HuH-7.5 (cell line): Measurements from ENCODE around the gene PCDHB12.
"Not testable (repeated sequence)": the region's sequence is repeated elsewhere in the genome, so short reads cannot be mapped to it uniquely, and the experiment has no call there.

Experiments used
- DNase-seq: peaks from one replicate; pipeline ENCODE4 v3.0.0; 2011; ENCODE audit warnings: low spot score

The PCDHB12 gene

GRCh38 chr5:141208478-141208877 lies at the start of gene PCDHB12:
Gene PCDHB12, plus strand, starts transcription at chr5:141208719. Its CDS starts 189 bp downstream, at chr5:141208908.
- DNase-seq = no peak

GRCh38 chr5:141172381-141173204 lies 35.9 kb upstream of the PCDHB12 start, which contains the start of gene PCDHB7:
Gene PCDHB7, plus strand, starts transcription at chr5:141172644. Its CDS starts 192 bp downstream, at chr5:141172836.
- DNase-seq = peak; percentile 61

- not testable (repeated sequence) for DNase-seq
Measured at GRCh38 chr5:141174291-141175104, 34.0 kb upstream of the PCDHB12 start.

- DNase-seq = no peak
Measured at GRCh38 chr5:141175933-141176332, 32.6 kb upstream of the PCDHB12 start.

DNA sequence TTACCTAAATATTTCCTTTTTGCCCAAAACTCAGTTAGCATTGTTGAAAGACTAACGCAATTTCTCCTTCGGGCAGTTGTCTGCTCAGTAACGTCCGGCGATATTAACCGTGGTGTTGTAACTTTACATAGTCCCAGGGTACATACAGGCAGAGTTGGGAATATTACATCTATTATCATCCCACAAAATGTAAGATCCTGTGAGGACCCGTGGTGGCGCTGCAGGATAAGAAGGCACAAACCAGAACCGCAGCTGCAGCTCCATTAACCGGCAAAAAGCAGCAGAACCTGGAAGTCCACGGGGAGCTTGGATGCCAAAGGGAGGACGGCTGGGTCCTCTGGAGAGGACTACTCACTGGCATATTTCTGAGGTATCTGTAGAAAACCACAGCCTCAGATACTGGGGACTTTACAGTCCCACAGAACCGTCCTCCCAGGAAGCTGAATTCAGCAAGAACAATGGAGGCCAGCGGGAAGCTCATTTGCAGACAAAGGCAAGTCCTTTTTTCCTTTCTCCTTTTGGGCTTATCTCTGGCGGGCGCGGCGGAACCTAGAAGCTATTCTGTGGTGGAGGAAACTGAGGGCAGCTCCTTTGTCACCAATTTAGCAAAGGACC lies 30.8 kb upstream of the PCDHB12 start, which contains the start of gene PCDHB8:
TSS of gene PCDHB8 (plus strand) at position 214 of the 615 bp plus-strand sequence. CDS start at position 459, 245 bp downstream.
- DNase-seq = peak; percentile 88

- not testable (repeated sequence) for DNase-seq
Measured at GRCh38 chr5:141179371-141179770, 29.1 kb upstream of the PCDHB12 start.

DNA sequence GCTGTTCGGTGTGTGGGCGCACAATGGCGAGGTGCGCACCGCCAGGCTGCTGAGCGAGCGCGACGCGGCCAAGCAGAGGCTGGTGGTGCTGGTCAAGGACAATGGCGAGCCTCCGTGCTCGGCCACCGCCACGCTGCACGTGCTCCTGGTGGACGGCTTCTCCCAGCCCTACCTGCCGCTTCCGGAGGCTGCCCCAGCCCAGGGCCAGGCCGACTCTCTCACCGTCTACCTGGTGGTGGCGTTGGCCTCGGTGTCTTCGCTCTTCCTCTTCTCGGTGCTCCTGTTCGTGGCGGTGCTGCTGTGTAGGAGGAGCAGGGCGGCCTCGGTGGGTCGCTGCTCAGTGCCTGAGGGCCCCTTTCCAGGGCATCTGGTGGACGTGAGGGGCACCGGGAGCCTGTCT lies 28.6 kb upstream of the PCDHB12 start:
- not testable (repeated sequence) for DNase-seq

DNA sequence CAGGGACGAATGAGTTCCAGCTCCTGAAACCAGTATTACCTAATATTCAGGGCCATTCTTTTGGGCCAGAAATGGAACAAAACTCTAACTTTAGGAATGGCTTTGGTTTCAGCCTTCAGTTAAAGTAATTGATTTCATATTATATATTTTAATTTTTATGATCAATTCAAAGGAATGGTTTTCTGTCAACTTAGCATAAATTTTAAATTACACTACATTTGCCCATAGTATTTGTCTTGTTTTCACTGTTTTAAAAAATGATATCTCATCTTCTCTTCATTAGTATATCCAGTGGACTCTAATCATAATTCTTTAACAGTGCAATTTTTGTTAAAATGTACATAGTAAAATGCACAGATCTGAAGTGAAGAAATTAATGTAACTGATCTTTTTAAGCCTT lies 28.2 kb upstream of the PCDHB12 start:
- no peak for DNase-seq

- DNase-seq = no peak
Measured at GRCh38 chr5:141182248-141182647, 26.3 kb upstream of the PCDHB12 start, which contains the start of gene PCDHB16. Gene PCDHB16, plus strand, starts transcription at chr5:141182387. Its CDS starts 173 bp downstream, at chr5:141182560.

GRCh38 chr5:141184117-141184855 lies 24.2 kb upstream of the PCDHB12 start:
- not testable (repeated sequence) for DNase-seq

DNA sequence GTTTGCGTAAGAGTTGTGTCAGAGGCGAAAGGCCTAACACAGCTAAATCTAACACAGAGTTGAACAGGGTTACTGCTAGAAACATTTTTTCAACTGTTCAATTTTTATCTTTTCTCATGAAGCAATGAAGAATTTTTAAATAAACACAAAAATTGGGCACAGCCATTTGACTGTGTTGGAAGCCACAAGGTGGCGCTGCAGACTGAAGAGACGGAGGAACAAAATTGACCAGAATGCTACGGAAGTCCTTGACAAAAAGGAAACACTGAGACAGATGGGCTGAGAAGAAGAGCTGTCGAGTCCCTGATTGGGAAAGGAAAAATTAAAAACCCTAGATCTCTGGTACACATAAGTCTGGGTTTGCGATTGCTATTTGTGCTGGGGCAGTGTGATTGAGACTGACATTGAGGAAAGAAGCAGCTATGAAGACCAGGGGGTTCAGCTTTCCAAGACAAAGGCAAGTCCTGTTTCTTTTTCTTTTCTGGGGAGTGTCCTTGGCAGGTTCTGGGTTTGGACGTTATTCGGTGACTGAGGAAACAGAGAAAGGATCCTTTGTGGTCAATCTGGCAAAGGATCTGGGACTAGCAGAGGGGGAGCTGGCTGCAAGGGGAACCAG lies 21.5 kb upstream of the PCDHB12 start, which contains the start of gene PCDHB9:
TSS of gene PCDHB9 (plus strand) at position 265 of the 616 bp plus-strand sequence. CDS start at position 423, 158 bp downstream.
- peak; percentile 61 for DNase-seq

DNA sequence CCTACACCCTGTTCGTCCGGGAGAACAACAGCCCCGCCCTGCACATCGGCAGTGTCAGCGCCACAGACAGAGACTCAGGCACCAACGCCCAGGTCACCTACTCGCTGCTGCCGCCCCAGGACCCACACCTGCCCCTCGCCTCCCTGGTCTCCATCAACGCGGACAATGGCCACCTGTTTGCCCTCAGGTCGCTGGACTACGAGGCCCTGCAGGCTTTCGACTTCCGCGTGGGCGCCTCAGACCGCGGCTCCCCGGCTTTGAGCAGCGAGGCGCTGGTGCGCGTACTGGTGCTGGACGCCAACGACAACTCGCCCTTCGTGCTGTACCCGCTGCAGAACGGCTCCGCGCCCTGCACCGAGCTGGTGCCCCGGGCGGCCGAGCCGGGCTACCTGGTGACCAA lies 19.8 kb upstream of the PCDHB12 start:
- not testable (repeated sequence) for DNase-seq

GRCh38 chr5:141189131-141189530 lies 19.4 kb upstream of the PCDHB12 start:
- DNase-seq = not testable (repeated sequence)

- DNase-seq = peak; percentile 83
Measured at GRCh38 chr5:141192110-141192725, 16.3 kb upstream of the PCDHB12 start, which contains the start of gene PCDHB10. Gene PCDHB10, plus strand, starts transcription at chr5:141192353. Its CDS starts 200 bp downstream, at chr5:141192553.

- DNase-seq = not testable (repeated sequence)
Measured at GRCh38 chr5:141194332-141194731, 14.2 kb upstream of the PCDHB12 start.

GRCh38 chr5:141196363-141196762 lies 12.2 kb upstream of the PCDHB12 start:
- DNase-seq = no peak

GRCh38 chr5:141199359-141200235 lies 8.9 kb upstream of the PCDHB12 start, which contains the start of gene PCDHB11:
Gene PCDHB11, plus strand, starts transcription at chr5:141199627. Its CDS starts 148 bp downstream, at chr5:141199775.
- DNase-seq = peak; percentile 59

GRCh38 chr5:141201126-141201525 lies 7.4 kb upstream of the PCDHB12 start:
- DNase-seq = not testable (repeated sequence)

DNA sequence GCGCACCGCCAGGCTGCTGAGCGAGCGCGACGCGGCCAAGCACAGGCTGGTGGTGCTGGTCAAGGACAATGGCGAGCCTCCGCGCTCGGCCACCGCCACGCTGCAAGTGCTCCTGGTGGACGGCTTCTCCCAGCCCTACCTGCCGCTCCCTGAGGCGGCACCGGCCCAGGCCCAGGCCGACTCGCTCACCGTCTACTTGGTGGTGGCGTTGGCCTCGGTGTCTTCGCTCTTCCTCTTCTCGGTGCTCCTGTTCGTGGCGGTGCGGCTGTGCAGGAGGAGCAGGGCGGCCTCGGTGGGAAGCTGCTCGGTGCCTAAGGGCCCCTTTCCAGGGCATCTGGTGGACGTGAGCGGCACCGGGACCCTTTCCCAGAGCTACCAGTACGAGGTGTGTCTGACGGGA lies 6.9 kb upstream of the PCDHB12 start:
- not testable (repeated sequence) for DNase-seq
